Type B pancreatic cell (in vitro differentiated cells): ENCODE results near the gene WDR64. TPM values are rescaled to one million over a fixed set of nuclear protein-coding genes. Genes with fewer than 3 reads are reported as not detected.

Experiments used
- DNase-seq: peaks from one replicate; pipeline ENCODE4 v3.0.0; 2021; ENCODE audit warnings: mixed read lengths; ENCODE audit not compliant: unreplicated experiment; ENCODE audit errors: extremely low spot score
- H3K27ac Mint-ChIP-seq: 2 replicates; pipeline ENCODE4 v1.8.0; 2021; ENCODE audit warnings: mild to moderate bottlenecking, mixed read lengths
- H3K27me3 Mint-ChIP-seq: 2 replicates; pipeline ENCODE4 v1.8.0; 2021; ENCODE audit warnings: mixed read lengths
- H3K36me3 Mint-ChIP-seq: 2 replicates; pipeline ENCODE4 v1.8.0; 2021; ENCODE audit warnings: mixed read lengths
- H3K4me1 Mint-ChIP-seq: one replicate; pipeline ENCODE4 v1.8.0; 2021; ENCODE audit warnings: mixed read lengths; ENCODE audit not compliant: unreplicated experiment
- H3K4me3 Mint-ChIP-seq: 2 replicates; pipeline ENCODE4 v1.8.0; 2021; ENCODE audit warnings: mild to moderate bottlenecking, mixed read lengths
- H3K9me3 Mint-ChIP-seq: 2 replicates; pipeline ENCODE4 v1.8.0; 2021; ENCODE audit warnings: mixed read lengths
- total RNA-seq: library from RNA; stranded (reverse); gene quantifications from 2 replicates; pipeline ENCODE4 v1.2.1, GENCODE V29; 2021; ENCODE audit warnings: low replicate concordance
- TF ChIP-seq, protein P1 (sequence below): fragments of 200-600 bp; sonication (generic); conservative IDR thresholded peaks from 2 replicates; pipeline ENCODE4 v1.5.0; 2021; ENCODE audit warnings: antibody characterized with exemption, mild to moderate bottlenecking

Gene WDR64
- total RNA-seq, 1 donor from 2014 or later, result not detected

DNA sequence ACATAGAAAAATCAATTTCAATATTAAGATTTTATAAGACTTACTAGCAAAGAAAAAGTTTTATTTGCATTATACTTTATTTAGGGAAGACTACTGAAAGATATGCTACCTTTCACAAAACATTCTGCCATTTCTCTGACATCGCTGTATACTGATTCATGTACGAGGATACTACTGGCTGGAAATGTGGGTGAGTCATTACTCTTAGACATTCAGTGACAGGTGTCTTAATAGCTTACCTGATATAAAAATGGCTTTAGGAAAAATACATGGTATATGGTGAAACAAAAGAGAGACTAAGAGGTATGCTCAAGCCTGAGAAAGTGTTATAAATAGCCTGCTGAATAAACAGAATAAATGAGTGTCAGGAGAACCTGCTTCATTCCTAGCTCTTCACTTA is 122.9 kb downstream of the WDR64 start:
- Mint-ChIP-seq H3K4me3 (no peak overlapping the region), H3K9me3 (no peaks in the 10 kb centered on the region), H3K27me3 (no peaks in the 10 kb centered on the region), H3K4me1 (no peaks in the 10 kb centered on the region), H3K27ac (no peak overlapping the region), H3K36me3 (no peaks in the 10 kb centered on the region)
- no peak for DNase-seq
- TF ChIP-seq, protein P1, sequence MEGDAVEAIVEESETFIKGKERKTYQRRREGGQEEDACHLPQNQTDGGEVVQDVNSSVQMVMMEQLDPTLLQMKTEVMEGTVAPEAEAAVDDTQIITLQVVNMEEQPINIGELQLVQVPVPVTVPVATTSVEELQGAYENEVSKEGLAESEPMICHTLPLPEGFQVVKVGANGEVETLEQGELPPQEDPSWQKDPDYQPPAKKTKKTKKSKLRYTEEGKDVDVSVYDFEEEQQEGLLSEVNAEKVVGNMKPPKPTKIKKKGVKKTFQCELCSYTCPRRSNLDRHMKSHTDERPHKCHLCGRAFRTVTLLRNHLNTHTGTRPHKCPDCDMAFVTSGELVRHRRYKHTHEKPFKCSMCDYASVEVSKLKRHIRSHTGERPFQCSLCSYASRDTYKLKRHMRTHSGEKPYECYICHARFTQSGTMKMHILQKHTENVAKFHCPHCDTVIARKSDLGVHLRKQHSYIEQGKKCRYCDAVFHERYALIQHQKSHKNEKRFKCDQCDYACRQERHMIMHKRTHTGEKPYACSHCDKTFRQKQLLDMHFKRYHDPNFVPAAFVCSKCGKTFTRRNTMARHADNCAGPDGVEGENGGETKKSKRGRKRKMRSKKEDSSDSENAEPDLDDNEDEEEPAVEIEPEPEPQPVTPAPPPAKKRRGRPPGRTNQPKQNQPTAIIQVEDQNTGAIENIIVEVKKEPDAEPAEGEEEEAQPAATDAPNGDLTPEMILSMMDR, result no peak

DNA sequence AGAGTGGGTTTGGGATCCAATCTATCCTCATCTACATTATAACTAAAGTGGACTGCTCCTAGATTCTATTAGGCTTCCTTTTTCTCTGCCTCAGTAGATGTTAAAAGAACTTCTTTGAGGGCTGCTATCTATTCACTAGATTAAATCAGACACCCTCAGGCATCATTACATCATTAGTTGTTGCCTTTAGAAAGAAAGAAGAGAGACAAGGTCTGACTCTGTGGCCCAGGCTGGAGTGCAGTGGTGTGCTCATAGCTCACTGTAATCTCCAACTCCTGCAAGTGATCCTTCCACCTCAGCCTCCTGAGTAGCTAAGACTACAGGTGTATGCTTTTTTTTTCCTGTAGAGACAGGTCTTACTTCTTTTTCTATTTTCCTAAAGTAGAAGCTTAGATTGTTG is 124.8 kb downstream of the WDR64 start:
- H3K4me1 Mint-ChIP-seq, result no peaks in the 10 kb centered on the region
- no peaks in the 10 kb centered on the region for H3K9me3 Mint-ChIP-seq
- no peaks in the 10 kb centered on the region for H3K27me3 Mint-ChIP-seq
- H3K4me3 Mint-ChIP-seq, result no peak overlapping the region
- no peak overlapping the region for H3K27ac Mint-ChIP-seq
- DNase-seq, result no peak
- no peaks in the 10 kb centered on the region for H3K36me3 Mint-ChIP-seq
- TF ChIP-seq, protein P1, result no peak

DNA sequence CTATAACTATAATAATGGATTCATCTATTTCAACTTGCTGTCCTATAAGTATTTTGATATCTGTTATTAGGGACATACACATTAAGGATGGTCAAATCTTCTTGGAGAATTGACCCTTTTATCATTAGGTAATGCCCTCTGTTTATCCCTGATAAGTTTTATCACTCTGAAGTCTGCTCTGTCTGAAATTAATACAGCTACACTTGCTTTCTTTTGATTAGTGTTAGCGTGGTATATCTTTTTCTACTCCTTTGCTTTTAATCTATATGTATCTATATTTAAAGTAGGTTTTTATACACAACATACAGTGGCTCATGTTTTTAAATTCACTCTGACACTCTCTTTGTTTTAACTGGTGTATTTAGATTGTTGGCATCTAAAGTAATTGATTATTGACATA is 126.0 kb downstream of the WDR64 start:
- Mint-ChIP-seq H3K27ac (no peak overlapping the region), H3K9me3 (no peaks in the 10 kb centered on the region), H3K36me3 (no peaks in the 10 kb centered on the region)

DNA sequence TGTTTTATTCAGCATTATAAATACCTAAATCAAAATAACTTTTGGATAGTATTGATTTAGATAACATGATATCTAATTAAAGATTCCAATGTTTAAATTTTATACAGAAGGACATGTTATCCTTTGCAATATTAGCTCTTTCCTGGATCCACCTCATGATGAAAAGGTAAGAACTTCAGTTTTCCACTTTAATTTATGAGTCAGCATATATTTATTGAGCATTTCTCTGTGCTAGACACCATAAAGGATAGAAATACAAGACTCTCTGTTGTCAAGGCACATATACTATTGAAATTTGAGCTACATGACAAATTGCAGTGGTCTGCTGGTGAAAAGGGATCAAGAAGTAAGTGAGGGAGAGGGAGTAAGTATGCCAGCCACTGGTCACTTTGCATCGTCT is 127.8 kb downstream of the WDR64 start:
- Mint-ChIP-seq H3K27me3 (no peaks in the 10 kb centered on the region), H3K4me1 (peaks cover 11% of the 10 kb centered on the region), H3K4me3 (no peak overlapping the region), H3K9me3 (no peaks in the 10 kb centered on the region), H3K36me3 (no peaks in the 10 kb centered on the region), H3K27ac (no peak overlapping the region)
- TF ChIP-seq, protein P1, result no peak
- DNase-seq, result no peak

More for the DNA sequence above, 126.0 kb downstream of the WDR64 start:
- H3K27me3 Mint-ChIP-seq, result no peaks in the 10 kb centered on the region
- TF ChIP-seq, protein P1, result no peak
- H3K4me3 Mint-ChIP-seq, result no peak overlapping the region
- DNase-seq, result no peak
- H3K4me1 Mint-ChIP-seq, result peaks cover 5% of the 10 kb centered on the region

DNA sequence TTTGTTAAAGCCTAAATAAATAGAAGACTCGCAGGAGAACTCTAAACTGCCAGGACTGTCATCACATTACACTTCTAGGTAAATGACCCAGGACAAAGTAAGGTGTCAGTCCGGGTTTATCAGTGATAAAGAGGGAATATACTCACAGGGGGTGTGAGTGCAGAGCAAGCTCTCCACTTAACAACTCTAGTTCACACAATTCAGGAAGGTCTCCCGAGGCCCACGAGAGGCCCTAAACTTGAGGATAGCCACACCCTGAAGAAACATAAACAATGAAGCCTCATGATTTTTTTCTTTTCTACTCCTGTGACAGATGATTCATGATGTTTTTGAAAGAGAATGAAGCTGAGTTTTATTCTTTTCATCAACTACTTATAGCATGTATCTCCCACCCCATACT is 130.3 kb downstream of the WDR64 start:
- peaks cover 11% of the 10 kb centered on the region for H3K4me1 Mint-ChIP-seq
- TF ChIP-seq, protein P1, result no peak
- no peaks in the 10 kb centered on the region for H3K36me3 Mint-ChIP-seq
- DNase-seq, result no peak
- H3K27ac Mint-ChIP-seq, result no peak overlapping the region
- H3K9me3 Mint-ChIP-seq, result no peaks in the 10 kb centered on the region
- no peaks in the 10 kb centered on the region for H3K27me3 Mint-ChIP-seq
- no peak overlapping the region for H3K4me3 Mint-ChIP-seq

DNA sequence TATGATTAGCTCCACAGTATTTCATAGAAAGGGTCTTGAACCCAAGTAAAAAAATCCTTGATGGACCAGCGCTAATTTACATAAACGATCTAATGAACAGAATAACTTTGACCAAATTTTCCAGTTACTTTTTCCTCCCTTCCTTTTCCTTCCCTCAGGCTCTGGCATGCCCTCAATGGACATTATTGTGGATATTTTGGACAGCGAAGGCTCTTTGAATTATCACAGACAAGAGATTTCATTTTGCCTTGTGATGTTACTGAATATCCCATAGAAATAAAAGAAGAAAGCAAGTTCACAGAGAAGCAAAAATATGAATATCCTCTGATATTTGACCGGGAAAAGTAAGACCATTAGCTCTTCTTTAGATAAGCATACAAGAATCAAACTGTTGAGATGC is 135.6 kb downstream of the WDR64 start:
- H3K27me3 Mint-ChIP-seq, result peaks cover 6% of the 10 kb centered on the region
- DNase-seq, result no peak
- H3K9me3 Mint-ChIP-seq, result no peaks in the 10 kb centered on the region
- no peak overlapping the region for H3K27ac Mint-ChIP-seq
- H3K36me3 Mint-ChIP-seq, result no peaks in the 10 kb centered on the region
- H3K4me1 Mint-ChIP-seq, result peaks cover 9% of the 10 kb centered on the region
- no peak overlapping the region for H3K4me3 Mint-ChIP-seq
- TF ChIP-seq, protein P1, result no peak
